ENCODE measurements around the gene ADAM8. TPM values are rescaled to one million over a fixed set of nuclear protein-coding genes. Genes with fewer than 3 reads are reported as not detected.

The ADAM8 gene
- total RNA-seq, 2 experiments from 2014 or later = 106 to 115 TPM

DNA sequence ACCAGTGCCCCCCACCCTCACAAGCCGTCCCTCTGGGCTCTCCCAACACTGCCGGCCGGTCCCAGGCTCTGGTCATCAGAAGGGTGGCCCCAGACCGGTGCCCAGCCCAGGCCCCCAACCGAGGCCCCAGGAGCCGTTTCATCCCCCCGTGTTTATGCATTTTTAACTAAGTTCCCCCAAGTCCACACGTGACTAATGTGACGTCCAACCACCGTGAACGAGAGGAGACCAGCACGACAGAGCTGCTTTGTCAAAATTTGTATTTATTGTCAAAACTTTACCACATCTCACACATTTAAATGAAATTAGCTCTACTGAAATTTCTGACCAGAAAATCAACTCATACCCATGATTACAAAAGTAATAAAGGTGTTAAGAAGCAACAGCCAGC is 30.4 kb downstream of the ADAM8 start:
- H3K36me3 Mint-ChIP-seq (ENCODE audit: low read depth) = no peaks in the 10 kb centered on the region
- no peak for TF ChIP-seq CTCF (IDR thresholded peaks at IDR 0.05)
- H3K4me3 Mint-ChIP-seq = no peak overlapping the region
- peaks cover 10% of the 10 kb centered on the region for H3K4me1 Mint-ChIP-seq (ENCODE audit: low read depth)
- H3K27ac Mint-ChIP-seq = no peak overlapping the region
- POLR2A ChIA-PET = no interaction called here
- CTCF ChIA-PET = interaction anchor here (0.7 to 1.5 kb wide), 3 partner anchors 62 to 85 kb away, joined by 3 read pairs; no protein-coding TSS in a partner anchor
- ATAC-seq (no peak), DNase-seq (no peak)
- intact Hi-C loops (cut with micrococcal nuclease) = no loop called here
- no peaks in the 10 kb centered on the region for H3K9me3 Mint-ChIP-seq
- peaks cover 18% of the 10 kb centered on the region for H3K27me3 Mint-ChIP-seq

GRCh38 chr10:133245439-133246235 is 31.0 kb downstream of the ADAM8 start:
- H3K36me3 Mint-ChIP-seq (ENCODE audit: low read depth) = no peaks in the 10 kb centered on the region
- H3K27me3 Mint-ChIP-seq = peaks cover 24% of the 10 kb centered on the region
- no peaks in the 10 kb centered on the region for H3K9me3 Mint-ChIP-seq
- ATAC-seq = no peak
- no peak overlapping the region for H3K4me3 Mint-ChIP-seq
- TF ChIP-seq CTCF (IDR thresholded peaks at IDR 0.05) = no peak
- no peak for DNase-seq
- H3K4me1 Mint-ChIP-seq (ENCODE audit: low read depth) = peaks cover 16% of the 10 kb centered on the region
- ChIA-PET POLR2A (no interaction called here), CTCF (interaction anchor here (0.9 kb wide), 1 partner anchor 62 kb away, joined by 3 read pairs; no protein-coding TSS in a partner anchor)
- intact Hi-C loops (cut with micrococcal nuclease) = no loop called here
- H3K27ac Mint-ChIP-seq = no peak overlapping the region

GRCh38 chr10:133243593-133243992 is 33.1 kb downstream of the ADAM8 start:
- no peak overlapping the region for H3K4me3 Mint-ChIP-seq
- intact Hi-C loops (cut with micrococcal nuclease) = no loop called here
- H3K27ac Mint-ChIP-seq = no peak overlapping the region
- DNase-seq (no peak), ATAC-seq (no peak)
- peaks cover 16% of the 10 kb centered on the region for H3K4me1 Mint-ChIP-seq (ENCODE audit: low read depth)
- TF ChIP-seq CTCF (IDR thresholded peaks at IDR 0.05) = no peak
- ChIA-PET POLR2A (no interaction called here), CTCF (no interaction called here)
- no peaks in the 10 kb centered on the region for H3K9me3 Mint-ChIP-seq
- no peaks in the 10 kb centered on the region for H3K36me3 Mint-ChIP-seq (ENCODE audit: low read depth)
- peaks cover 35% of the 10 kb centered on the region for H3K27me3 Mint-ChIP-seq

DNA sequence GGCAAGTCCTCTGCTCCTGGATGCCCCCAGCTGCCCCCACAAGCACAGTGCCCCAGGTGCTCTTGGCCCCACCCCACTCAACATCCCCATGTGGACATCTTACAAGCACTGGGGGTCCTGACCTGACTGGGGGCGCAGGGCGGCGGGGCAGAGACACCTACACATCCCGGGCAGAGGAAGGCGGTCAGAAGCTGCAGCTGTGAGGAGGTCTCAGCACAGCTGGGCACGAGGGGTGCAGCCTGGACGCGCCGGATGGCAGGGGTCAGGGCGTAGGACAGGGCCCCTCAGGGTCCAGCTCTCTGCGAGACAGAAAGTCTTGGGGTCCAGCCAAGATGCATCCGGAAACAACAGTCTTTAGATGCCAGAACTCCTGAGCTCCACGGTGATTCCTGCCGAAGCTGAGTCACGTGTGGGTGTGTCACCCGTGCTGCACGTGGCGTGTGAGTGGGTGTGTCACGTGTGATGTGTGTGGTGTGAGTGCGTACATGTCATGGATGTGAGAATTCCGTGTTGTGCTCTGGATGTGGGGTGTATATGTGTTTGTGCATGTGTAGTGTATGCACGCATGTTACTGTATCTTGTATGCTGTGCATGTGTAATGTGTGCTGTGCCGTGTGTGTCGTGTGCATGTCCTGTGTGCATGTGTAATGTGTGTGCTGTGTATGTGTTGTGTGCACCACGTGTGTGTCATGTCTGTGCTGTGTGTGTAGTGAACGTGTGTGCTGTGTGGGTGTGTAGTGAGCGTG is 33.9 kb downstream of the ADAM8 start:
- no peak overlapping the region for H3K27ac Mint-ChIP-seq
- ATAC-seq (no peak), DNase-seq (no peak)
- TF ChIP-seq CTCF (IDR thresholded peaks at IDR 0.05) = no peak
- no peaks in the 10 kb centered on the region for H3K36me3 Mint-ChIP-seq (ENCODE audit: low read depth)
- POLR2A ChIA-PET = interaction anchor here (1.2 kb wide), 1 partner anchor 9 kb away, joined by 3 read pairs; no protein-coding TSS in a partner anchor
- H3K4me3 Mint-ChIP-seq = no peak overlapping the region
- H3K9me3 Mint-ChIP-seq = no peaks in the 10 kb centered on the region
- intact Hi-C loops (cut with micrococcal nuclease) = no loop called here
- peaks cover 16% of the 10 kb centered on the region for H3K4me1 Mint-ChIP-seq (ENCODE audit: low read depth)
- H3K27me3 Mint-ChIP-seq = peaks cover 39% of the 10 kb centered on the region
- CTCF ChIA-PET = no interaction called here

Measured in activated CD8-positive, alpha-beta T cell treated with anti-CD3 and anti-CD28 coated beads for 36 hours (primary cell).